GDM1 (cell line): ENCODE data around the gene OR2AT4.
"Not testable (repeated sequence)": the region's sequence is repeated elsewhere in the genome, so short reads cannot be mapped to it uniquely, and the experiment has no call there.

Experiments
- DNase-seq: peaks from one replicate; lab custom pipeline; 2025; lab: John Stamatoyannopoulos, UW

OR2AT4 gene

GRCh38 chr11:75096456-75097172 lies at the start of gene OR2AT4:
TSS of gene OR2AT4 (minus strand) at chr11:75096876.
- DNase-seq: no peak

- no peak for DNase-seq
Measured at GRCh38 chr11:75145972-75146519, 49.4 kb upstream of the OR2AT4 start.

DNA sequence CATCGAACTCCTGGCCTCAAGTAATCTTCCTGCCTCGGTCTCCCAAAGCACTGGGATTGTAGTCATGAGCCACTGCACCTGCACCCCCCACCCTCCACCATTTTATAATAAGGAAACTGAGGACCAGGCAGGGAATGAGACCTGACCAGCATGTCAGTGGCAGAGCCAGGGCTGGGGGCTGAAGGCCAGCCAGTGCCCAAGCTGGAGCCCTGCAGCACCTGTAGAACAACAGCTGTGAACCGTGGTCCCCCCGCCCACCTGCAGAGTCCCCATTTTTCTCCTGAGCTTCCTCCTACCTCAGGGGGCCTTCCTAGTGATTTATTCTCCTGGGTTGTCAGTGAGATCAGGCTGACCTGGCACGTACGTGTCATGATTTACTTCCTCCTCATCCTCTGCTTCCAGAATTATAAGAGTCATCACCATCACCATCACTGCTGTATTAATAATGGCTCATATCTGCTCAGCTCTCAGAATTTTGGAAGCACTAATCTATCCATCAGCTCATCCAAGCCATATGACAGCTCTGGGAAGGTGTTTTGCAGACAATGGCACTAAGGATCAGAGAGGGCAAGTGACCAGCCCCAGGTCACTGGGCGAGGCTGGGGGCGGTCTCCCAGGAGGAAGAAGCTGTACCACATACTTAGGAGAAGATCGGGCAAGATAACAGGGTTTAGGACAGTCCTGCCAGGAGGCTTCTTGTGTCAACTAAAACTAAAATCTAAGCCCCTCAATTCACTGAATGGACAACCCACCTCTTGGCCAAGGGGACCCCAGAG lies 48.7 kb upstream of the OR2AT4 start:
- no peak for DNase-seq

GRCh38 chr11:75144716-75145014 lies 48.0 kb upstream of the OR2AT4 start:
- no peak for DNase-seq

- no peak for DNase-seq
Measured at GRCh38 chr11:75143420-75143731, 46.7 kb upstream of the OR2AT4 start.

DNA sequence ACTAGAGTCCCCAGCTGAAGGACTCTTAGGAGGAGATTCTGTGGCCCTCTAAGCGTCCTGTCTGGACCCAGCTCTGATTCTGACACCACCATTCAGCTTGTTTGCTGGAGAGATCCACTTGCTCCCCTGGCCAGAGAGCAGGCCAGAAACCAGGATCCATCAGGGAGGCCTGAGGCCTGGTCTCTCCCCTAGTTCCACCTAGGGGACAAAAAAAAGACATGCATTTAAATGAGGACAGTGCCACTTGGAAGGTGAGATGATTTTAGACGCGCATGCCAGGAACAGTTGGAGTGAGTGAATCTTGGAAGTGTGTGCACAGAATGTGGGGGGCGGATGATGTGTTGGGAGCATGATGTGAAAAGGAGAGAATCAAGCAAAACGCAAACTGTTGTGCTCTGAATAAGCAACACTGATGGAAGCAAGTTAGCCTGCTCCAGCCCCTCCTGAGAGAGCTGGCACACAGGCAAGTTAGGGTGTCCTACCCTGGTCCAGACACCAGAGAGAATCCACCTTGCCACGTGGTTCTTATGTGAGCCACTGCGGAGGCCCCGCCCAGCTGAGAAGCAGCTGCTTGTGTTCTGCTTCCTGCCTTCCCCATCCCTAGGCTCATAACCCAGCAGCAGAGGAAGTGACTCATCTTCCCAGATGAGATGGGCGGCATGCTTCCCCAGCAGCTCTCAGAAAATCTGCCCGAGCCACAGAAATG lies 46.2 kb upstream of the OR2AT4 start:
- peak; percentile 90 for DNase-seq

DNA sequence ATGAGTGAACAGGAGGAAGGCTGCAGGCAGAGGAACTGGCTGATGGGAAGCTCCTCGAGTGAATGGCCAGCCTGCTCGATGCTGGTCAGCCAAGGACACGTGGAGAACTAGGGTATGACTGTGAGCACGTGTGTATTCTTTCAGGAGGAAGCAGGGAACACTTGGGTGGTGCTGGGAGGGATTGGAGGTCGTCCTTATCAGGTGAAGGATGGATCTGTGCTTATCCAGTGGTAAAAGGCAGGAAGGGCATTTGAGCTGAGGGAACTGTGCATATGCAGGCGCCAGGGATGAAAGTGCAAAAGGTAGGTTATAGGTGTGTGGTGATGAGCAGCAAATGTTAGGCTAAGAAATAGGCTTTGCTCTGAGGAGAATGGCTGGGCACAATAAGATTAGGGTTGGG lies 44.5 kb upstream of the OR2AT4 start:
- DNase-seq: no peak

GRCh38 chr11:75140269-75141138 lies 43.8 kb upstream of the OR2AT4 start:
- peak; percentile 20 for DNase-seq

DNA sequence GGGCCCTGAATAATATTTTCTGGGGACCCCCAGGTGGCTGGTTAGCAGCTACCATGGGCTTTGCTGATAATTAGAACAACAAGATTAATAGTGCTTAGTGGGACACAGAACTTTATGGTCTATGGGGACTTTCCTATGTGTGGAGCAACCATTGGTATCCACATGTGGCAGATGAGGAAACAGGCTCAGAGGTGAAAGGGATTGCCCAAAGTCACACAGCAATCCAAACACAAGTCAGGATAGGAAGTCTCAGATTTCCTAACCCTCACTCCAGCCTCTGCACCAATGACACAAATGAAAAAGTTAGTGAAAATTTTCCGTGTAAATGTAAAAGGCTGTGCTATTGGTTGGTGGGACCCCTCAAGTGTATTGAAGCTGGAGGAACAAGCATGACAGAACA lies 39.0 kb upstream of the OR2AT4 start:
- DNase-seq: no peak

GRCh38 chr11:75135021-75135650 lies 38.5 kb upstream of the OR2AT4 start:
- no peak for DNase-seq

DNA sequence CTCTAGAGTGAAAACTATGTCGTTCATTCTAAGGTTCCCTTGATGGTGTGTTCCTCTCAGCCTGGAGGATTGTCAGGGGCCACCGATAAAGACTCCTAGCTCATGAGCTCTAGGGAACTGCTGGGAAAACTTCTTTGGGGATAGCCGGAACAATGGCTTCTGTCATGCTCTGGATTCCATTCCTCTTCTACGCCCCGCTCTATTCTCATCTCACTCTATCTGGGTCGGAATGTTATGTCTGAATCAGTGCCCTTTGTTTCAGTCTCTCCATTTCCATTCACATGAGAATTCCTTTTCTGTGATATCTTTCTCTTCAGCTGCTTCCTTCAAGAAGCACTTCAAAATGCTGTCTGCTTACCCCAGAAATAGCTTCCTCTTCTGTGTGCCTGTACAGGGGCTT lies 37.3 kb upstream of the OR2AT4 start:
- DNase-seq: no peak

GRCh38 chr11:75132080-75132479 lies 35.4 kb upstream of the OR2AT4 start:
- no peak for DNase-seq

DNA sequence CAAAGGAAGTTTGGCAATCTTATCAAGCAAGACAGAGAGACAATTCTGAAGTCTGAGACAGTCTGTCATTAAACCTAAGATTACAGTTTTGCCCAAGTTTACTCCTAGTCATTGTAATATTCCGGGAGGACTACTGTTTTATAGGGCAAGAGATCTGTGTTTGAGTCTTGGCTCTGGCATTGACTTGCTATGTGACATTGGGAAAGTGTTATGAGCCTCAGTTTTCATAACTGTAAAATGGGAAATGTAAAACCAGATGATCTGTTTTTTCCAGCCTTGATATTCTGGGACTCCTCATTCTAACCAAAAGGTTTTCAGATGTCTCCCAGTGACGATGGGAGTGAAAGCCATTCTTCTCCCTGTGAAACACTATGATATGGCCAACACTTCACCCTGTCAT lies 29.9 kb upstream of the OR2AT4 start:
- DNase-seq: no peak

- DNase-seq: no peak
Measured at GRCh38 chr11:75118577-75118976, 21.9 kb upstream of the OR2AT4 start.

GRCh38 chr11:75114465-75114864 lies 17.8 kb upstream of the OR2AT4 start:
- DNase-seq: no peak

- no peak for DNase-seq
Measured at GRCh38 chr11:75113030-75113429, 16.4 kb upstream of the OR2AT4 start.

GRCh38 chr11:75112200-75112599 lies 15.5 kb upstream of the OR2AT4 start:
- no peak for DNase-seq

GRCh38 chr11:75107187-75107586 lies 10.5 kb upstream of the OR2AT4 start:
- no peak for DNase-seq

DNA sequence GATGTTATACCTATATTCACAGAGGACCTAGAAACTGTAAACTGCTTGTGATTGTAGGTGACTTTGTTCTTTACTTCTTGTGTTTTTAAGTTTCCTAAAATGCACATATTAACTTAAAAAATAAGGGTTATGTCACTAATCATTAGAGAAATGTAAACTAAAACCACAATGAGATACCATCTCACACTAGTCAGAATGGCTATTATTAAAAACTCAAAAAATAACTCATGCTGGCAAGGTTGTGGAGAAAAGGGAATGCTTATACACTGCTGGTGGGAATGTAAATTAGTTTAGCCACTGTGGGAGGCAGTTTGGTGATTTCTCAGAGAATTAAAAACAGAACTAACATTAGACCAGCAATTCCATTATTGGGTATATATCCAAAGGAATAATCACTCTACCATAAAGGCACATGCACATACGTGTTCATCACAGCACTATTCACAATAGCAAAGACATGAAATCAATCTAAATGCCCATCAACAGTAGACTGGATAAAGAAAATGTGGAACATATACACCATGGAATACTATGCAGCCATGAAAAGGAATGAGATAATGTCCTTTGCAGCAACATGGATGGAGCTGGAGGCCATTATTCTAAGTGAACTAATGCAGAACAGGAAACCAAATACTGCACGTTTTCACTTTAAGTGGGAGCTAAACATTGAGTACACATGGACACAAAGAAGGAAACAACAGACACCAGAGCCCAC lies 9.4 kb upstream of the OR2AT4 start:
- DNase-seq: not testable (repeated sequence)

DNA sequence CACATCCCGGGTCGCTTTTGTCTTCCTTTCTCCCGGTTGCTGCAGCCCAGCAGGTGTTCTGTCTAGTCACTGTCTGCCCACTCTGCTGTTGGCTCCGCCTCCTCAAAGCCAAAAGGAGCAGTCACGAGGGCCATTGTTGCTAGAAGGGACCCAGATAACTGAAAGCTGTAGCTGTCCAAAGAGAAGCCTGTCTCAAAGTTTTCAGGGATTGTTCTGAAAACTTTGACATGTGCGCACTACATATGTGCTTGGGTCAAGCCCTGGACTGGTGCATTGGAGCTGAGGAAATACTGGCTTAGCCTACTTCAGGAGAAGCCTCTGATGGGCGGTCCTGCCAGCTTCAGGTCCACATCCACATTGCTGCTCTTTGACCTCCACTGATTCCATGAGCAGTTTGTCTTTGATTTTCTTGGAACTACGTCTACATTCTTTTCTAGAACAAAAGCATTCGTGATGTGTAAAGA lies 8.8 kb upstream of the OR2AT4 start:
- no peak for DNase-seq
